ENCODE data around the gene IKZF1. TPM values are rescaled to one million over a fixed set of nuclear protein-coding genes. Genes with fewer than 3 reads are reported as not detected.

Gene IKZF1
- total RNA-seq, 1 donor from 2014 or later = 1.1 TPM

DNA sequence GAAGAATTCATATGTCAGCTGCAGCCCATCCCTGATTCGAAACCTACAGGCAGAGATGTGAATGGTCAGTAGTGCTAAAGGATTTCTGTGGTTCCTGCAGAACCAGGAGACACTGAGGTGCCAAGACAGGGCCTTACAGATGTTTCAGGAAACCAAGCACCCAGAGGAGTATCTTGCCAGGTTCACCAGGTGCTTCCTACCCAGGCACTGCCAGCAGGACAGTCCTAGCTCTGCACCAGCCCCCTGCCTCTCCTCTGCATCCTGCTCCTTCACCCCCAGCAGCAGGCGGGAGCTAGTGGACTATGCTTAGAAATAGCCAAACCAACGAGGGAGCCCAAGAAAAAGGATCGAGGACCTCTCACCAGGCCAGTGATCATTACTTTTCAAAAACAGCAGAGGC, 4.2 kb upstream of the IKZF1 start:
- no peak for DNase-seq
- Mint-ChIP-seq H3K9me3 (ENCODE audit: unreplicated experiment) (peaks cover 2% of the 10 kb centered on the region), H3K4me3 (ENCODE audit: unreplicated experiment) (no peak overlapping the region), H3K27me3 (ENCODE audit: unreplicated experiment) (peaks cover 12% of the 10 kb centered on the region), H3K4me1 (ENCODE audit: low read depth, unreplicated experiment) (peaks cover 2% of the 10 kb centered on the region), H3K36me3 (ENCODE audit: unreplicated experiment) (no peaks in the 10 kb centered on the region), H3K27ac (ENCODE audit: unreplicated experiment) (no peak overlapping the region)
- TF ChIP-seq, protein P1, sequence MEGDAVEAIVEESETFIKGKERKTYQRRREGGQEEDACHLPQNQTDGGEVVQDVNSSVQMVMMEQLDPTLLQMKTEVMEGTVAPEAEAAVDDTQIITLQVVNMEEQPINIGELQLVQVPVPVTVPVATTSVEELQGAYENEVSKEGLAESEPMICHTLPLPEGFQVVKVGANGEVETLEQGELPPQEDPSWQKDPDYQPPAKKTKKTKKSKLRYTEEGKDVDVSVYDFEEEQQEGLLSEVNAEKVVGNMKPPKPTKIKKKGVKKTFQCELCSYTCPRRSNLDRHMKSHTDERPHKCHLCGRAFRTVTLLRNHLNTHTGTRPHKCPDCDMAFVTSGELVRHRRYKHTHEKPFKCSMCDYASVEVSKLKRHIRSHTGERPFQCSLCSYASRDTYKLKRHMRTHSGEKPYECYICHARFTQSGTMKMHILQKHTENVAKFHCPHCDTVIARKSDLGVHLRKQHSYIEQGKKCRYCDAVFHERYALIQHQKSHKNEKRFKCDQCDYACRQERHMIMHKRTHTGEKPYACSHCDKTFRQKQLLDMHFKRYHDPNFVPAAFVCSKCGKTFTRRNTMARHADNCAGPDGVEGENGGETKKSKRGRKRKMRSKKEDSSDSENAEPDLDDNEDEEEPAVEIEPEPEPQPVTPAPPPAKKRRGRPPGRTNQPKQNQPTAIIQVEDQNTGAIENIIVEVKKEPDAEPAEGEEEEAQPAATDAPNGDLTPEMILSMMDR (IDR thresholded peaks at IDR 0.05; ENCODE audit: partially characterized antibody, unreplicated experiment) = no peak

- H3K27ac Mint-ChIP-seq (ENCODE audit: unreplicated experiment) = no peak overlapping the region
Observed at GRCh38 chr7:50302486-50303334, 1.8 kb upstream of the IKZF1 start.

DNA sequence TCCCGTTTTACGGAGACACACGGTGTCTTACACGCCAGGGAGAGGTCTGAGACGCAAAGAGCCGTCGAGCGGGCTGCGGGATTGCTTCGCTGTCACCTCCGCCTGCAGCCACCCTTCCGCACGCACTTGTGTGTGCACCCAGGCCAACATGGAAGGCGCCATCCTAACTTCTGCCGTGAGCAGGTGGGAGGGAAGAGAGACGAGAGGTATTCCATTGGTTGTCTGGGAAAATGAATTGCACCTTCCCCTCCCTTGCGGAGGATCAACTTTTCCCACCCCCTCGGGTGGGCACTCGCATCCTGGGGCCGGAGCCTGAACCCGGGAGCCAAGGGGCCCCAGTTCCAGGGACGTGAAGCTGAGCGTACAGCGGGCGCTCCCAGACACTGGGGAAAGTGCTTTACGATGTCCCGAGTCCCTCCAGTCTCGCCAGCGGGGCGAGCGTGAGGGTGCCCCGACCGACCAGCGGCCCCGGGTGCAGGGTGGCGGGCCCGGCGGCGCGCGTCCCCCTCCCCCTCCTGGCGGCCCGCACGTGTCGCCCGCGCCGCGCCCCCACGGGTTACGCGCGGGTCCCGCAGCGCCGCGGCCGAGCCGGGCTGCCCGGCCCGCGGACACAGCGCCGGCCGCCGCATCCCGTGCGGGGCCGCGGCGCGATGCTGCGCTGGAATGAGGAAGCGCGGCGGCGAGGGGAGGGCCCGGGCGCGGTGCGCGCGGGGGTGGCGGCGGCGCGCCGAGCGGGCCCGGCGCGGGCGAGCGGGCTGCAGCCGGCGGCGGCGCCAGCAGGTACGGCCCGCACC, 984 bp upstream of the IKZF1 start:
- peak overlapping the region; percentile 86 for H3K4me3 Mint-ChIP-seq (ENCODE audit: unreplicated experiment)
- DNase-seq = no peak
- TF ChIP-seq, protein P1 (IDR thresholded peaks at IDR 0.05; ENCODE audit: partially characterized antibody, unreplicated experiment) = no peak
- H3K4me1 Mint-ChIP-seq (ENCODE audit: low read depth, unreplicated experiment) = peaks cover 2% of the 10 kb centered on the region
- no peak overlapping the region for H3K27ac Mint-ChIP-seq (ENCODE audit: unreplicated experiment)
- H3K27me3 Mint-ChIP-seq (ENCODE audit: unreplicated experiment) = peaks cover 12% of the 10 kb centered on the region
- H3K9me3 Mint-ChIP-seq (ENCODE audit: unreplicated experiment) = peaks cover 2% of the 10 kb centered on the region
- no peaks in the 10 kb centered on the region for H3K36me3 Mint-ChIP-seq (ENCODE audit: unreplicated experiment)

More at GRCh38 chr7:50302486-50303334, 1.8 kb upstream of the IKZF1 start:
- TF ChIP-seq, protein P1 (IDR thresholded peaks at IDR 0.05; ENCODE audit: partially characterized antibody, unreplicated experiment) = no peak
- H3K27me3 Mint-ChIP-seq (ENCODE audit: unreplicated experiment) = peaks cover 12% of the 10 kb centered on the region
- peaks cover 2% of the 10 kb centered on the region for H3K9me3 Mint-ChIP-seq (ENCODE audit: unreplicated experiment)
- no peak for DNase-seq
- H3K4me3 Mint-ChIP-seq (ENCODE audit: unreplicated experiment) = peak overlapping the region; percentile 86
- peaks cover 2% of the 10 kb centered on the region for H3K4me1 Mint-ChIP-seq (ENCODE audit: low read depth, unreplicated experiment)
- no peaks in the 10 kb centered on the region for H3K36me3 Mint-ChIP-seq (ENCODE audit: unreplicated experiment)

DNA sequence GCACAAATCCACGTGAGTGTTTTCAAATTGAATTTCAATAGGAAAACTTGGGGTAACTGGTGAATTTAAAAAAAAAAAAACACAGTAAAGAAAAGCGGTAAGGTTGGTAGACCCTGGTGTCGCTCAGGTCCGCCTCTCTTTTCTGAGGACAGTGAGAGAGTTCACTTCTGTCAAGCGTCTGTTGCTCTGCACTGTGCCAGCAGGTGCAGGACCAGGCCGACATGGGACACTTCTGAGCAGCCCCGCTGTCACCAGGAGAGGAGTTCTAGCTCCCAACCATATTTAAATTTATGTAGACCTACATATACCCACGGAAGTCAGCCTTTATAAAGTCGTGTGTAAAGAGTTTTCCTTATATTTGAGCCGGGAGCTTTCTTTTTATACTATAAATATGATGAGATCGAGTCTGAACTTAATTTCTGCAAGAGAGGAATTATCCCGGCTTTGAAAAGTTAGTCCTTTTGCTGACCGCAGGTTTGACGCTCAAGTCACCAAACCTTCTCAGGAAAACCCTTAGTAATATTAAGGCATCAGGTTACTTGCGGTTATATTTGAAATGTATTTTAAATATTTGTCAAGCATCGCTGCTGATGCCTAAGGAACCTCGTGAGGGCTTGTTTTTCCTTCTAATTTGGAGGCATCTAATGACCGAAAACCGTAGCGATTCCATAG, 531 bp downstream of the IKZF1 start:
- Mint-ChIP-seq H3K4me1 (ENCODE audit: low read depth, unreplicated experiment) (peaks cover 2% of the 10 kb centered on the region), H3K36me3 (ENCODE audit: unreplicated experiment) (no peaks in the 10 kb centered on the region), H3K27me3 (ENCODE audit: unreplicated experiment) (peaks cover 12% of the 10 kb centered on the region), H3K9me3 (ENCODE audit: unreplicated experiment) (peaks cover 2% of the 10 kb centered on the region), H3K27ac (ENCODE audit: unreplicated experiment) (no peak overlapping the region), H3K4me3 (ENCODE audit: unreplicated experiment) (peak overlapping the region; percentile 56)
- TF ChIP-seq, protein P1 (IDR thresholded peaks at IDR 0.05; ENCODE audit: partially characterized antibody, unreplicated experiment) = no peak
- no peak for DNase-seq
